ENCODE results near the gene GRHL3.

DNA sequence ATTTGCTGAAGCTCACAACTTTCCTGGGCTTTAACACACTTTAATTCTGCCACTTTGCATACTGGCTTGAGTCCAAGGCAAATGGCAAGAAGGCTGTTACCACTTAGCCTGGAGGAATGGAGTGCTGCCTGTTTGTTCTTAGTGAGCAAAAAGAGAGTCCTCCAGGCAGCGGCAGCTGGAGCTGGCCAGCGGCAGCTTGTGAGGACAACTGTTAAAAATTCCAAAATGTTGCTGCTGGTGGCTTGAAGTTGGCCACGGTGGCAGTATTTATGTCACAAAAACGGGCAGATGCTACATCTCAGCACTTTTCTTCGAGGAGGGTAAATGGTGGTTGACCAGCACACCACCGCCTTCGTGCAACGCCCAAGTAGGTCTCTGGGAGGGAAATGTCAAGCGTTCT, 67.1 kb downstream of the GRHL3 start:
- TF ChIP-seq EZH2phosphoT487 (IDR thresholded peaks at IDR 0.05; ENCODE audit: insufficient read depth, low read depth) (no peak), EZH2 (IDR thresholded peaks at IDR 0.05; ENCODE audit: insufficient read depth, poor library complexity, severe bottlenecking) (no peak)
